IPS-18c (cell line): ENCODE measurements around the gene PKMYT1.

ENCODE experiments used
- H3K4me3 ChIP-seq: 2 replicates; pipeline ENCODE4 v1.7.0; 2013; ENCODE audit warnings: low read depth, mild to moderate bottlenecking, low read length, moderate library complexity; ENCODE audit not compliant: insufficient read depth
- H3K9me3 ChIP-seq: one replicate; pipeline ENCODE4 v1.6.1; 2013; ENCODE audit warnings: mild to moderate bottlenecking, low read length, moderate library complexity; ENCODE audit not compliant: control insufficient read depth, insufficient read depth

Gene PKMYT1

GRCh38 chr16:3007059-3007956 is 27.1 kb upstream of the PKMYT1 start:
- H3K9me3 ChIP-seq, result no peaks in the 10 kb centered on the region
- H3K4me3 ChIP-seq, result peak overlapping the region; percentile 37

- H3K9me3 ChIP-seq, result no peaks in the 10 kb centered on the region
- peak overlapping the region; percentile 49; the same call in 1 of the 2 replicates for H3K4me3 ChIP-seq
Observed at GRCh38 chr16:3004781-3005284, 24.6 kb upstream of the PKMYT1 start.

- Histone ChIP-seq H3K9me3 (no peaks in the 10 kb centered on the region), H3K4me3 (no peak overlapping the region)
Observed at GRCh38 chr16:3004319-3004718, 24.1 kb upstream of the PKMYT1 start.

GRCh38 chr16:3003582-3004270 is 23.5 kb upstream of the PKMYT1 start:
- Histone ChIP-seq H3K9me3 (no peaks in the 10 kb centered on the region), H3K4me3 (no peak overlapping the region)

GRCh38 chr16:3001316-3001715 is 21.1 kb upstream of the PKMYT1 start:
- H3K9me3 ChIP-seq, result no peaks in the 10 kb centered on the region
- no peak overlapping the region for H3K4me3 ChIP-seq

GRCh38 chr16:3000540-3000939 is 20.3 kb upstream of the PKMYT1 start:
- Histone ChIP-seq H3K4me3 (no peak overlapping the region), H3K9me3 (no peaks in the 10 kb centered on the region)

GRCh38 chr16:2999929-3000328 is 19.7 kb upstream of the PKMYT1 start:
- Histone ChIP-seq H3K9me3 (no peaks in the 10 kb centered on the region), H3K4me3 (no peak overlapping the region)

GRCh38 chr16:2996298-2996697 is 16.1 kb upstream of the PKMYT1 start:
- no peak overlapping the region for H3K4me3 ChIP-seq

GRCh38 chr16:2992383-2993081 is 12.3 kb upstream of the PKMYT1 start:
- Histone ChIP-seq H3K9me3 (no peaks in the 10 kb centered on the region), H3K4me3 (no peak overlapping the region)

More at GRCh38 chr16:2996298-2996697, 16.1 kb upstream of the PKMYT1 start:
- no peaks in the 10 kb centered on the region for H3K9me3 ChIP-seq

- Histone ChIP-seq H3K4me3 (no peak overlapping the region), H3K9me3 (no peaks in the 10 kb centered on the region)
Observed at GRCh38 chr16:2991566-2992261, 11.5 kb upstream of the PKMYT1 start.

- H3K9me3 ChIP-seq, result no peaks in the 10 kb centered on the region
Observed at GRCh38 chr16:2990891-2991290, 10.6 kb upstream of the PKMYT1 start.

GRCh38 chr16:2988590-2989099 is 8.4 kb upstream of the PKMYT1 start:
- Histone ChIP-seq H3K9me3 (no peaks in the 10 kb centered on the region), H3K4me3 (no peak overlapping the region)

More at GRCh38 chr16:2990891-2991290, 10.6 kb upstream of the PKMYT1 start:
- H3K4me3 ChIP-seq, result no peak overlapping the region

GRCh38 chr16:2987833-2988232 is 7.6 kb upstream of the PKMYT1 start:
- no peak overlapping the region for H3K4me3 ChIP-seq
- no peaks in the 10 kb centered on the region for H3K9me3 ChIP-seq

- H3K9me3 ChIP-seq, result no peaks in the 10 kb centered on the region
Observed at GRCh38 chr16:2987286-2987685, 7.0 kb upstream of the PKMYT1 start.

GRCh38 chr16:2986623-2987188 is 6.5 kb upstream of the PKMYT1 start:
- Histone ChIP-seq H3K4me3 (no peak overlapping the region), H3K9me3 (no peaks in the 10 kb centered on the region)

More at GRCh38 chr16:2987286-2987685, 7.0 kb upstream of the PKMYT1 start:
- H3K4me3 ChIP-seq, result no peak overlapping the region

GRCh38 chr16:2985893-2986355 is 5.7 kb upstream of the PKMYT1 start:
- Histone ChIP-seq H3K4me3 (no peak overlapping the region), H3K9me3 (peaks cover 2% of the 10 kb centered on the region)
